GM11168 (cell line): Measurements from ENCODE around the gene CLEC20A.

Experiments
- in situ Hi-C: fragments of 300-500 bp; cut with MboI; formaldehyde crosslinking; loops from one replicate; pipeline ENCODE4 v1.12.0; 2022; ENCODE audit warnings: low sequenced_read_pairs; ENCODE audit not compliant: unreplicated experiment

CLEC20A gene

GRCh38 chr1:178496410-178497135, at the start of gene CLEC20A:
Gene CLEC20A, minus strand, starts transcription at chr1:178496964. Its CDS starts 25 bp downstream, at chr1:178496939.
- in situ Hi-C loops = no loop called here

DNA sequence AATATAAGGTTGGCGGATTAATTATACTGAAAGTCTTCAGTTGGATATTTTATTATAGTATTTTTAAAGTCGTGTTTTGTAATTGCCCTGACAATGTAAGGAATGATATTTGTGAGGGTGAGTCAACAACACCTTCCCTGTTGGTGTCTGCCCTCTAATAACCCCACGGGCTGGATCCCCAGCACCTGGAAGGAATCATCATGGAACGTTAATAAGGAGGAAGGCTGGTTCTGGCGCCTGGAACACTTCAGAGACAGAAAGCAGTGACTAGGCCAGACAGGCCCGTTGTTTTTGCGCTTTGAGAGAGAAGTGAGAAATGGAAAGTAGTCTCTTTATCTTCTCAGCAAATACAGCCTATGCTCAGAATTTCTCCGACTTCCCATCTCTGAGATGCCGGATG, 47.8 kb upstream of the CLEC20A start:
- in situ Hi-C loops = loop anchor here (25.0 kb wide), 2 partner anchors 193 to 818 kb away; partner anchors contain the start of genes AXDND1 and RALGPS2

DNA sequence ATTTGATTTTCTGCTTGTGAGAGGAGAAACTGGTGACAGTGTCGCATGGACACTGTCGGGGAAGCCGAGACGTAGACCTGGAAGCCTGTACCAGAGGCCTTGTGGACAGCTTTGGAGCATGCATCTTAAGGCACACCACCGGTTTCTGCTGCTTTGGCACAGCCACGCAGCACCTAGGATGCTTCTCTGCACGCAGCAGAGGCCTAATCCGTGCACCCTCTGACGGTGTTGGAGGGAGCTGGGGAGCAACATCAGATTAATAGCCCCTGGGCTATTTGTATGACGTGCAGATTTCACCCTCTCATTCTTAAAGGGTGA, 46.5 kb upstream of the CLEC20A start:
- in situ Hi-C loops = loop anchor here (25.0 kb wide), 2 partner anchors 194 to 819 kb away; partner anchors contain the start of genes AXDND1 and RALGPS2

- in situ Hi-C loops = loop anchor here (25.0 kb wide), 2 partner anchors 195 to 820 kb away; partner anchors contain the start of genes AXDND1 and RALGPS2
Observed at GRCh38 chr1:178542554-178543289, 46.0 kb upstream of the CLEC20A start.

DNA sequence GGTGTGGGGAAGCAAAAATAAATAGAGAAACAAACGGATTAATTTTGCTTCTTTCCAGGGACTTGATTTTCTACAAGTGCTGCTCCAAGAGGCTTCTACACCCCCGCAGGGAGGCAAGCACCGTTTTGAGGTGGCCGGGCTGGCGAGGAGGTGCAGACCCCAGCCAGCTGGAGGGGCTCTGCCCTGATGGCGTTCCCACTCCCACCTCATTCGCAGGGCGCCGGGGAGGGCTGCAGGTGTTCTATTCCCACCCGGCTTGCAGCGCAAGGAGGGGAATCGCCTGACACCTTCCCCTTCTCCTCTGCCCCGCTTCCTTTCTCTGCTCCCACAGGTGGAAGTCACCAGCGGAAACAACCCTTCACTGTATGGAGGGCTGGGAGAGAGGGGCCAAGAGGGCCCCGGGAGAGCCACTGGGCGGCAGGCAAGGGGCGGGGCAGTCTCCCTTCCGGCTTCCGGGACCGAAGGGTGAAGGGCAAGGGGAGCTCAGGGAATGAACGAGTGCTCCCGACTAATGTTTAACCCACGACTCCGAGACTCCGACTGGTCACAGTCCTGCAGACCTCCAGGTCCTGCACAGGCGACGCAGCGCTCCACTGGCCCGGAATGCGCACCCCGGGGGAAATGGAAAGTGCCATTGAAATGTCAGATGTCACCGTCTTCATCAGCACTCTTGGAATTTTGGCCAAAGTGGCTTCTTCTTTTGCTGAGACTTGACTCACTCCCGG, 45.2 kb upstream of the CLEC20A start:
- in situ Hi-C loops = loop anchor here (25.0 kb wide), 2 partner anchors 195 to 820 kb away; partner anchors contain the start of genes AXDND1 and RALGPS2

GRCh38 chr1:178541379-178541778, 44.6 kb upstream of the CLEC20A start:
- in situ Hi-C loops = loop anchor here (25.0 kb wide), 2 partner anchors 196 to 821 kb away; partner anchors contain the start of genes AXDND1 and RALGPS2

DNA sequence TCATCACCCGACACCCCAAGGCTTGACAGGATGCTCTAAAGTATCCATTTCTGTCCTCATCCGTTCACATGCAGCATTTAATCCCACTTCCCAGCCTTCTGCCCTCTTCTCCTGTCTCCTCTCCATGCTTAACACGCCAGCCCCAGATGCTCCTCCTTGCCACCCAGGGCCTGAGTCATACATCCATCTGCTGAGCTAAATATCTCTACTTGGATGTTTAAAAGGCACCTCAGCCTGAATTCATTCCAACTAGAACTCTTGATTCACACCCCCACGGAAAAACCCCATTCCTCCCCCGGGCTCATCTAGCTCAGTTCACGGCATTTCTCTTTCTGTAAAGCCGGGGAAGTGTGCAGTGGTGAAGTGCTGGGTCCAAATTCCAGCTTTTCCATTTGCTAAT, 43.9 kb upstream of the CLEC20A start:
- in situ Hi-C loops = loop anchor here (25.0 kb wide), 2 partner anchors 197 to 822 kb away; partner anchors contain the start of genes AXDND1 and RALGPS2

- in situ Hi-C loops = loop anchor here (25.0 kb wide), 2 partner anchors 197 to 822 kb away; partner anchors contain the start of genes AXDND1 and RALGPS2
Observed at GRCh38 chr1:178540204-178540603, 43.4 kb upstream of the CLEC20A start.

DNA sequence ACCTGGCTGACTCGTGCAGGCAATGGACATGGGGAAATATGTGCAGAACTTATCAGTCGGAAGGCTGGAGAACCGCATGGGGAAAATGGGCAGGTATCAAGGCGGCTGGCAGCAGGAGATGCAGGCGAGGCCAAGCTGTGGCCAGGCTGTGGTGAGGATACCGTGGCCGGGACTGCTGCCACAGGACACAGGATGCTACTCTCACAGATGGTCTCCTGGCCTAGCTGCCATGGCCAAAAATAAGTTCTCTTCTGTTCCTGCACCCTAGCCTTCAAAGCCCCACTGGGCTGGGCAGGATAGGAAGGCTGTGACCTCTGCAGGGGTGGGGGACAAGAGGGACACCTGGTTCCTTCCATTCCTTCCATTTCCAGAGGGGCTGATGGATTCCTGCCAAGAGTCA, 42.5 kb upstream of the CLEC20A start:
- in situ Hi-C loops = loop anchor here (25.0 kb wide), 2 partner anchors 198 to 823 kb away; partner anchors contain the start of genes AXDND1 and RALGPS2

- in situ Hi-C loops = loop anchor here (25.0 kb wide), 2 partner anchors 199 to 824 kb away; partner anchors contain the start of genes AXDND1 and RALGPS2
Observed at GRCh38 chr1:178538192-178538916, 41.6 kb upstream of the CLEC20A start.

DNA sequence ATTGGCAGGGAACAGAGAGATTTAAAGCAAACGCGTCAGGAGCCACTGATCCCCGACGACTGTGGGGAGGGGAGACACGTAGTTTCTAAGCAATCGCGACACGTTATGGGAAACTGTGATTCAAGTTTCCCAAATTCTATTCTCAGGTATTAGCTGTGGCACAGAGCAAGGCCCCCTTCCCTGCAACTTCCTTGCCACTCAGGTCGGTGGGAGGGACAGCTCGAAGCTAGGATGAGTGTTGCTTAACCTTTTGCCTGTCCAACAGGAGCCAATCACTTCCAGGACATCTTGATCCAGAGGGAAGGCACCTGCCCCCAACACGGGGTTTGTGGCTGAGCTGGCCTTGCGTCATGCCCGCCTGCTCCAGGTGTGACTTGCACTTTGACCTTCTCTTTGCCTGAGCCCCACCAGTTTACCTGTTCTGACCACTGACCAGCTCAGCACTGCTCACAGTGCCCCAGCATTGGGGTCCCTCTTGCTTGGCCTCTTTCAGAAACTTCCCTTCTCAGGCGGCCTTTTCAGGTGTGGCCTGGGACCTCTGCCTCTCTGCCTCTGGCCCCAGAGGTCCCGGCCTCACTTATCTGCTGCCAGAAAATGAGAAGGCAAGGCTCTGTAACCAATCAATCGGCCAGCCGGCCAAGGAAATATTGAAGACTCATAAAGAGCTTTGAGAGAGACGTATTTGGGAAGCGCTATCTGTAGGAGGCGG, 40.8 kb upstream of the CLEC20A start:
- in situ Hi-C loops = loop anchor here (25.0 kb wide), 2 partner anchors 200 to 825 kb away; partner anchors contain the start of genes AXDND1 and RALGPS2

DNA sequence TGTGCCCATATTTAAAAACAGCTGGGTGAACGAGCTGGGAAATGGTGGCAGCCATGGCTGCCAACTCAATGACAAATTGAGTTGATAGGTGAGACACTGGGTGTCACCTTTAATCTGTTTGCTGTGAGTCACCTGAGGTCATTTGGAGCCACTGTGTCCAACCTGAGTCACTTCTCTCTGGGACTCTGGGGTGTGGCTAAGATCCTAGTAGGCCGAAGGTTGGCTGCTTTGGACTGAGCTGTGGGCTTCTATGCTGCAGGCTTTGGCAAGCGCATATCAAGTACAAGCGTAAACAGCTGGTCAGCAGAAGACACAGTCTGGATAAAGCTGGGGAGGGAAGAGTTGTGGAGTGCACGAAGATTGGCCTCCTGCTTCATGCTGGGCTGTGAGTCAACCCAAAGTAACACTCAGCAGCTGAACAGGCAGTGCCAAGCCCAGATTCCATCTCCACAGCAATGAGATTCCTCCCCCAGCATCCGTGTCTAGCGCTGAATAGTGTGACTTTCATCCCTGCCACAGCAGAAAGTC, 40.1 kb upstream of the CLEC20A start:
- in situ Hi-C loops = loop anchor here (25.0 kb wide), 2 partner anchors 200 to 825 kb away; partner anchors contain the start of genes AXDND1 and RALGPS2

- in situ Hi-C loops = loop anchor here (25.0 kb wide), 2 partner anchors 201 to 826 kb away; partner anchors contain the start of genes AXDND1 and RALGPS2
Observed at GRCh38 chr1:178536329-178536728, 39.6 kb upstream of the CLEC20A start.

DNA sequence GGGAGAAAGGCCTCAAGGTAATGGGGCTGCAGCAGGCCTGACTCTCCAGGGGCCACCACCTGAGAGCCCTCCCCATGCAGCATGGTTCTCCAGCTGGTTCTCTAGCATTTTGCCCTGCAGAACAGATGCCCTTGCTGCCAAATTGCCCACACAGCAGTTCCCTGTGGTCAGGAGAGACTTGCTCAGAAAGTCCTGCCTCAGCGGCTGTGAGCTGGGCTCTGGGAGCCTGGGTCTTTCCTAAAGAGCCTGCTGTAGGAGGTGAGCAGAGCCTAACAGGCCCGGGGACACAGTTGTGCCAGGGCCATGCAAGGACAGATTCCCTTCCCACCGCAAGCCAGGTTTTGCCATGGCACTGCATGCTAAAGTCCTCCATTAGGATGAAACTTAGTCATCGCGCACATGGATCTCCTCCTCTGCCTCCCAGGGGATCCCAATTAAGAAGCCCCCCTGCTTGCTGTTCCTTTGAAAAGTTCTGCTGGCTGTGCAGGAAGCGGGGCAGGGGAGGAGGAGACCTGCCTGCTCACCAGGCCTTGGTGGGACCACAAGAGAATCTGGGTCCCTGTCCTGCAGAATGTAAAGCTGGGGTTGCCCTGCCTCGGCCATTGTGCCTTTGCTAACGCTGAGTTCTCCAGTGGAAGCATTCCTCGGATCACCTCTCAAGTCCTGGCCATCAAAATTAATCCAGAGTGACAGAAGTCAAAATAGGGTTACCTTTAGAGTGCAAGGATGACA, 37.5 kb upstream of the CLEC20A start:
- in situ Hi-C loops = loop anchor here (25.0 kb wide), 2 partner anchors 203 to 828 kb away; partner anchors contain the start of genes AXDND1 and RALGPS2

GRCh38 chr1:178533121-178533946, 36.6 kb upstream of the CLEC20A start:
- in situ Hi-C loops = loop anchor here (25.0 kb wide), 2 partner anchors 204 to 829 kb away; partner anchors contain the start of genes AXDND1 and RALGPS2

- in situ Hi-C loops = loop anchor here (25.0 kb wide), 2 partner anchors 205 to 830 kb away; partner anchors contain the start of genes AXDND1 and RALGPS2
Observed at GRCh38 chr1:178532392-178532791, 35.6 kb upstream of the CLEC20A start.
